HEK293 (cell line): Measurements from ENCODE around the gene IGFBP5.

ENCODE experiments used
- CTCF ChIA-PET: fragments of 350-600 bp; formaldehyde crosslinking; extraction: SDS; loops from one replicate; lab custom pipeline; 2021; ENCODE audit warnings: antibody characterized with exemption; lab: Yijun Ruan, JAX
- POLR2A ChIA-PET: fragments of 300-600 bp; formaldehyde crosslinking; extraction: SDS; loops from one replicate; lab custom pipeline; 2020; ENCODE audit warnings: antibody characterized with exemption, inconsistent platforms; lab: Yijun Ruan, JAX
- H3K27ac ChIP-seq: fragments of 200-500 bp; sonication (Bioruptor generic); 2 replicates; pipeline ENCODE4 v1.5.1; 2014; ENCODE audit warnings: low read depth, low read length, control low read depth, inconsistent platforms; ENCODE audit errors: extremely low read depth
- H3K36me3 ChIP-seq, 2 experiments: fragments of 200-500 bp in 1 of 2; sonication (Bioruptor generic) in 1 of 2; 1 replicate in 1 of 2; 2 replicates in 1 of 2; pipeline ENCODE4 v1.5.1; 2014 to 2017; ENCODE audit warnings: inconsistent platforms in 2 of 2, low read length in 2 of 2; ENCODE audit not compliant: control insufficient read depth in 2 of 2, insufficient read depth in 1 of 2
- H3K4me1 ChIP-seq: fragments of 200-500 bp; sonication (Bioruptor generic); 2 replicates; pipeline ENCODE4 v1.5.1; 2014; ENCODE audit warnings: mild to moderate bottlenecking, low read length, inconsistent platforms; ENCODE audit not compliant: control insufficient read depth, insufficient read depth
- H3K4me3 ChIP-seq: 2 replicates; pipeline ENCODE4 v1.5.1; 2011; ENCODE audit warnings: low read depth, mild to moderate bottlenecking, control low read depth, low read length, moderate library complexity
- H3K9me3 ChIP-seq: fragments of 200-500 bp; sonication (Bioruptor generic); 2 replicates; pipeline ENCODE4 v1.5.1; 2014; ENCODE audit warnings: low read depth, low read length, inconsistent platforms; ENCODE audit not compliant: control insufficient read depth, insufficient read depth
- FEZF1 ChIP-seq: fragments of 450-650 bp; formaldehyde crosslinking; IDR thresholded peaks from 2 replicates; pipeline ENCODE4 v1.5.1; 2016; ENCODE audit warnings: missing biosample characterization, missing genetic modification characterization
- KLF8 ChIP-seq: fragments of 450-650 bp; formaldehyde crosslinking; IDR thresholded peaks from 2 replicates; pipeline ENCODE4 v1.5.1; 2016; ENCODE audit warnings: missing biosample characterization, missing genetic modification characterization
- PRDM1 ChIP-seq: fragments of 450-650 bp; formaldehyde crosslinking; IDR thresholded peaks from 2 replicates; pipeline ENCODE4; 2016; ENCODE audit warnings: missing biosample characterization, missing genetic modification characterization
- TCF7L2 ChIP-seq: IDR thresholded peaks from 2 replicates; pipeline ENCODE4 v1.6.1; 2011; ENCODE audit warnings: low read depth, mild to moderate bottlenecking, inconsistent platforms, low read length, moderate library complexity, borderline replicate concordance
- TRIM28 ChIP-seq: IDR thresholded peaks from 2 replicates; pipeline ENCODE4 v1.6.1; 2011; ENCODE audit warnings: low read length, control low read depth, borderline replicate concordance
- ZNF211 ChIP-seq: fragments of 450-650 bp; formaldehyde crosslinking; IDR thresholded peaks from 2 replicates; pipeline ENCODE4 v1.5.1; 2016; ENCODE audit warnings: low read depth, missing biosample characterization, missing genetic modification characterization
- ZNF324 ChIP-seq: fragments of 450-650 bp; formaldehyde crosslinking; IDR thresholded peaks from 2 replicates; pipeline ENCODE4 v1.5.1; 2016; ENCODE audit warnings: missing biosample characterization, missing genetic modification characterization
- ZNF600 ChIP-seq: fragments of 450-650 bp; formaldehyde crosslinking; IDR thresholded peaks from 2 replicates; pipeline ENCODE4 v1.5.1; 2016; ENCODE audit warnings: missing biosample characterization, missing genetic modification characterization
- TF ChIP-seq, protein P1 (sequence below): fragments of 450-650 bp; formaldehyde crosslinking; IDR thresholded peaks from 2 replicates; pipeline ENCODE4 v1.5.1; 2016; ENCODE audit warnings: missing biosample characterization, missing genetic modification characterization
- TF ChIP-seq, protein P2 (sequence below): fragments of 450-650 bp; formaldehyde crosslinking; IDR thresholded peaks from 2 replicates; pipeline ENCODE4 v1.5.1; 2017; ENCODE audit warnings: missing biosample characterization, missing genetic modification characterization
- TF ChIP-seq, protein P3 (sequence below): fragments of 450-650 bp; formaldehyde crosslinking; IDR thresholded peaks from 2 replicates; pipeline ENCODE4 v1.5.1; 2016; ENCODE audit warnings: missing biosample characterization, missing genetic modification characterization
- TF ChIP-seq, protein P4 (sequence below): sonication (generic); formaldehyde crosslinking; IDR thresholded peaks from 2 replicates; pipeline ENCODE4 v1.8.1; 2022; ENCODE audit warnings: mild to moderate bottlenecking, moderate library complexity, missing genetic modification reagents
- TF ChIP-seq, protein P5 (sequence below): fragments of 450-650 bp; formaldehyde crosslinking; IDR thresholded peaks from 2 replicates; pipeline ENCODE4 v1.5.1; 2016; ENCODE audit warnings: missing biosample characterization, missing genetic modification characterization, low read depth
- TF ChIP-seq, protein P6 (sequence below): fragments of 450-650 bp; formaldehyde crosslinking; IDR thresholded peaks from 2 replicates; pipeline ENCODE4 v1.5.1; 2016; ENCODE audit warnings: missing biosample characterization, missing genetic modification characterization

IGFBP5 gene

DNA sequence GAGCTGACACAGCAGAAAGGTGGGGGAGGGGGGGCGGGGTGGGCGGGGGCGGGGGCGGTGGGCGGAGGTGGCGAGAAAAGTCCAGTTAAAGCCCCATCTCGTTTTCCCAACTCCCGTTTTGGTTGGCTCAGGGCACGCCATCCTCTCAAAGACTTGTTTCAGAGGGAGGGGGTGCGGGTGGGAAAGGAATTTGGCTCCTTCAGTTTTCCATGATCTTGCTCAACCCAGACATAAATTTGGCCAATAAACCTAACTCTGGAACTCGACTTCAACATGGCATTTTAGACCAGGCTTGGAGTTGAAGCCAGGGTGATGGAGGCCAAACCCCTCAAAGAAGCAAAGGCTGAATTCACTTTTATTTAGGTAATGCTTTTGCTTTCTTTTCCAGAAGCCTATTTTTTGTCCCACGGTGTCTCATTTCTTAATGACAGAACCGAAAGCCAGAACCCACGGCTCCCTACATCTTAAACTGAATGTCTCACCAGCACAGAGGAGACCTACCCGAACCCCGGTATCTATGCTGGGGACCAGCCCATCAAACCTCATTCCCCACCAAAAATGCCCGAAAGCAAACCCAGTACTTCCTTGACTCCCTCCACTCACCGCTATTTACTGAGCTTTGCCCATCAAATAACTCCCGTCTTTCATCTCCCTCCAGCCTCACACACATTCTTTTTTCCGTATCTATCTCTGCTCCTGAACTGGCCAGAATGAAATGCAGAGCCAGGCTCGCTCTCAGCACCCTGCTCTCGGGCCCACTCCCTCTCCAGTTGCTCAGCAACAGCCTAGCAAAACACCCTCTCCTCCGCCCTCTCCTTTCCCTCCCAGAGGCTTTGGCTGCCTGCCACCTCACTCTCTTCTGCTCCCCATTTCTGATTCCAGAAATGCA lies 4.3 kb downstream of the IGFBP5 start (continued):
- TF ChIP-seq FEZF1 (tag by site-specific recombination) (no peak), ZNF600 (peak; percentile 53), KLF8 (tag by site-specific recombination) (no peak), ZNF211 (tag by site-specific recombination) (no peak), ZNF324 (tag by site-specific recombination) (no peak), PRDM1 (tag by site-specific recombination) (peak; percentile 67), TCF7L2 (no peak)
- TF ChIP-seq, protein P1, sequence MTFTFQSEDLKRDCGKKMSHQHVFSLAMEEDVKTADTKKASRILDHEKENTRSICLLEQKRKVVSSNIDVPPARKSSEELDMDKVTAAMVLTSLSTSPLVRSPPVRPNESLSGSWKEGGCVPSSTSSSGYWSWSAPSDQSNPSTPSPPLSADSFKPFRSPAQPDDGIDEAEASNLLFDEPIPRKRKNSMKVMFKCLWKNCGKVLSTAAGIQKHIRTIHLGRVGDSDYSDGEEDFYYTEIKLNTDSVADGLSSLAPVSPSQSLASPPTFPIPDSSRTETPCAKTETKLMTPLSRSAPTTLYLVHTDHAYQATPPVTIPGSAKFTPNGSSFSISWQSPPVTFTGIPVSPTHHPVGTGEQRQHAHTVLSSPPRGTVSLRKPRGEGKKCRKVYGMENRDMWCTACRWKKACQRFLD (tag by site-specific recombination): no peak
- TF ChIP-seq, protein P2, sequence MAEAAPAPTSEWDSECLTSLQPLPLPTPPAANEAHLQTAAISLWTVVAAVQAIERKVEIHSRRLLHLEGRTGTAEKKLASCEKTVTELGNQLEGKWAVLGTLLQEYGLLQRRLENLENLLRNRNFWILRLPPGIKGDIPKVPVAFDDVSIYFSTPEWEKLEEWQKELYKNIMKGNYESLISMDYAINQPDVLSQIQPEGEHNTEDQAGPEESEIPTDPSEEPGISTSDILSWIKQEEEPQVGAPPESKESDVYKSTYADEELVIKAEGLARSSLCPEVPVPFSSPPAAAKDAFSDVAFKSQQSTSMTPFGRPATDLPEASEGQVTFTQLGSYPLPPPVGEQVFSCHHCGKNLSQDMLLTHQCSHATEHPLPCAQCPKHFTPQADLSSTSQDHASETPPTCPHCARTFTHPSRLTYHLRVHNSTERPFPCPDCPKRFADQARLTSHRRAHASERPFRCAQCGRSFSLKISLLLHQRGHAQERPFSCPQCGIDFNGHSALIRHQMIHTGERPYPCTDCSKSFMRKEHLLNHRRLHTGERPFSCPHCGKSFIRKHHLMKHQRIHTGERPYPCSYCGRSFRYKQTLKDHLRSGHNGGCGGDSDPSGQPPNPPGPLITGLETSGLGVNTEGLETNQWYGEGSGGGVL (tag by site-specific recombination): peak; percentile 70
- TF ChIP-seq, protein P3, sequence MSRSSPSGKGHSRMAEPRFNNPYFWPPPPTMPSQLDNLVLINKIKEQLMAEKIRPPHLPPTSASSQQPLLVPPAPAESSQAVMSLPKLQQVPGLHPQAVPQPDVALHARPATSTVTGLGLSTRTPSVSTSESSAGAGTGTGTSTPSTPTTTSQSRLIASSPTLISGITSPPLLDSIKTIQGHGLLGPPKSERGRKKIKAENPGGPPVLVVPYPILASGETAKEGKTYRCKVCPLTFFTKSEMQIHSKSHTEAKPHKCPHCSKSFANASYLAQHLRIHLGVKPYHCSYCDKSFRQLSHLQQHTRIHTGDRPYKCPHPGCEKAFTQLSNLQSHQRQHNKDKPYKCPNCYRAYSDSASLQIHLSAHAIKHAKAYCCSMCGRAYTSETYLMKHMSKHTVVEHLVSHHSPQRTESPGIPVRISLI (tag by site-specific recombination): no peak
- TF ChIP-seq, protein P4, sequence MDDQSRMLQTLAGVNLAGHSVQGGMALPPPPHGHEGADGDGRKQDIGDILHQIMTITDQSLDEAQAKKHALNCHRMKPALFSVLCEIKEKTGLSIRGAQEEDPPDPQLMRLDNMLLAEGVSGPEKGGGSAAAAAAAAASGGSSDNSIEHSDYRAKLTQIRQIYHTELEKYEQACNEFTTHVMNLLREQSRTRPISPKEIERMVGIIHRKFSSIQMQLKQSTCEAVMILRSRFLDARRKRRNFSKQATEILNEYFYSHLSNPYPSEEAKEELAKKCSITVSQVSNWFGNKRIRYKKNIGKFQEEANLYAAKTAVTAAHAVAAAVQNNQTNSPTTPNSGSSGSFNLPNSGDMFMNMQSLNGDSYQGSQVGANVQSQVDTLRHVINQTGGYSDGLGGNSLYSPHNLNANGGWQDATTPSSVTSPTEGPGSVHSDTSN: no peak
- TF ChIP-seq, protein P5, sequence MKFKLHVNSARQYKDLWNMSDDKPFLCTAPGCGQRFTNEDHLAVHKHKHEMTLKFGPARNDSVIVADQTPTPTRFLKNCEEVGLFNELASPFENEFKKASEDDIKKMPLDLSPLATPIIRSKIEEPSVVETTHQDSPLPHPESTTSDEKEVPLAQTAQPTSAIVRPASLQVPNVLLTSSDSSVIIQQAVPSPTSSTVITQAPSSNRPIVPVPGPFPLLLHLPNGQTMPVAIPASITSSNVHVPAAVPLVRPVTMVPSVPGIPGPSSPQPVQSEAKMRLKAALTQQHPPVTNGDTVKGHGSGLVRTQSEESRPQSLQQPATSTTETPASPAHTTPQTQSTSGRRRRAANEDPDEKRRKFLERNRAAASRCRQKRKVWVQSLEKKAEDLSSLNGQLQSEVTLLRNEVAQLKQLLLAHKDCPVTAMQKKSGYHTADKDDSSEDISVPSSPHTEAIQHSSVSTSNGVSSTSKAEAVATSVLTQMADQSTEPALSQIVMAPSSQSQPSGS (tag by site-specific recombination): no peak
- TF ChIP-seq, protein P6, sequence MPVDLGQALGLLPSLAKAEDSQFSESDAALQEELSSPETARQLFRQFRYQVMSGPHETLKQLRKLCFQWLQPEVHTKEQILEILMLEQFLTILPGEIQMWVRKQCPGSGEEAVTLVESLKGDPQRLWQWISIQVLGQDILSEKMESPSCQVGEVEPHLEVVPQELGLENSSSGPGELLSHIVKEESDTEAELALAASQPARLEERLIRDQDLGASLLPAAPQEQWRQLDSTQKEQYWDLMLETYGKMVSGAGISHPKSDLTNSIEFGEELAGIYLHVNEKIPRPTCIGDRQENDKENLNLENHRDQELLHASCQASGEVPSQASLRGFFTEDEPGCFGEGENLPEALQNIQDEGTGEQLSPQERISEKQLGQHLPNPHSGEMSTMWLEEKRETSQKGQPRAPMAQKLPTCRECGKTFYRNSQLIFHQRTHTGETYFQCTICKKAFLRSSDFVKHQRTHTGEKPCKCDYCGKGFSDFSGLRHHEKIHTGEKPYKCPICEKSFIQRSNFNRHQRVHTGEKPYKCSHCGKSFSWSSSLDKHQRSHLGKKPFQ (tag by site-specific recombination): no peak

DNA sequence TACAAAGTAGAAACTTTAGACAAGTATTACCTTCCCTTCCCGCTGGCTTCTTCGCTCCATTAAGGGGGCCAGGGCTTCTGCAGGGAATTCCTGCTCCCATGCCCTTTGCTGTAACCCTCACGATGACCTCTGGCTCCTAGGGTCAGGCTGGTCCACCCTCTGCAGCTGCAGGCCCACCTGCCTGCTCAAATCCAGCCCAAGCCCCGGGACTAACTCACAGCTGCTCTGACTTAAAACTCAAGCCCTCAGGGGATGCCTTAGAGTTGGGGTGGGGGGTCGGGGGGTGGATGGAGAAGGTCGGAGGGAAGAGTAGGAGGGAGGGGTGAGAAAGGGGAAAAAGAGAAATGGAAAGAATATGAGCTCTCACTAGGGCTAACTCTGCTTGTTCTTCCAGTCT lies 4.9 kb downstream of the IGFBP5 start:
- H3K36me3 ChIP-seq: peaks cover 0 to 15% of the 10 kb centered on the region in 2 experiments; a peak in 1 of 3 replicates
- CTCF ChIA-PET: no interaction called here
- H3K4me3 ChIP-seq: no peak overlapping the region
- peaks cover 21% of the 10 kb centered on the region for H3K4me1 ChIP-seq
- no peak overlapping the region for H3K27ac ChIP-seq
- no peaks in the 10 kb centered on the region for H3K9me3 ChIP-seq
- POLR2A ChIA-PET: interaction anchor here (0.6 to 1.0 kb wide), 3 partner anchors 8 to 192 kb away, joined by 3 to 6 read pairs (median 4); partner anchors contain the start of gene RPL37A
- TF ChIP-seq TRIM28: no peak
